Stimulated activated CD4-positive, alpha-beta T cell treated with anti-CD3 and anti-CD28 coated beads, TNF-alpha, amount 100 ng/mL, for 24 hours (primary cell): ENCODE data around the gene ADCY9.
"Not testable (repeated sequence)": the region's sequence is repeated elsewhere in the genome, so short reads cannot be mapped to it uniquely, and the experiment has no call there.

Source experiments
- DNase-seq, 3 experiments: peaks; one replicate each; pipeline ENCODE4 v3.0.0-alpha.2; 2020; ENCODE audit warnings: low read depth in 3 of 3

ADCY9 gene

GRCh38 chr16:4093495-4094126 is 22.6 kb downstream of the ADCY9 start:
- no peak for DNase-seq

DNA sequence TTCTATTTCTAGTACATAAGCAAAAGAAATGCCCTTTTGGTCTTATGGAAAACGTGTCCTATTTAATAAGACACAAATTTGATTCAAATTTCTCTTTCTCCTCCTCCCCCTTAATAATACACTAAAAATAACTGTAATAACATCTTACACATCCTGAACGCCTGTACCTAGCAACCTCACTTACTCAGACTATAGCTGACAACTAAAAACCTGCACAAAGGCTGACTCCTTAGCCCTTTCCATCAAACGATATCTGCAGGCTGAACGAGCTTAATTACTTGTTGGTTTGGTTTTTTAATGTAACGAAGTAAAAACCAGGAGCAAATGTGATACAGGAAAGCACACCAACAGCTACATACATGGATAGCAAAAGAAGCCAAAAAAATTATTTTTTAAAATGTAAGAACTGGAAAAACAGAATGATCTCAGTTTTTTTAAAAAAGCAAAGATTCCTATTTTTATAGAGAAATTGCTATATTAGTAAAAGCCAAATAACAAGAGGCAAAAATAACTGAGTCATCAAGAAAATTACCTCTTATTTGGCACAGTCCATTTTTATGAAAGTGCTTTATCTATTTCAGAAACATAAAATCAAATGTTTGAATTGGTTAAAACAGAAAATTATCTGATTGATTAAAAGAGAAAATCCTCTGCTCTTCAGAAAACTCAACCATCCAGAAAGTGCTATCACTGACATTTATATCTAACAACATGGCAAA is 23.5 kb downstream of the ADCY9 start:
- no peak for DNase-seq

DNA sequence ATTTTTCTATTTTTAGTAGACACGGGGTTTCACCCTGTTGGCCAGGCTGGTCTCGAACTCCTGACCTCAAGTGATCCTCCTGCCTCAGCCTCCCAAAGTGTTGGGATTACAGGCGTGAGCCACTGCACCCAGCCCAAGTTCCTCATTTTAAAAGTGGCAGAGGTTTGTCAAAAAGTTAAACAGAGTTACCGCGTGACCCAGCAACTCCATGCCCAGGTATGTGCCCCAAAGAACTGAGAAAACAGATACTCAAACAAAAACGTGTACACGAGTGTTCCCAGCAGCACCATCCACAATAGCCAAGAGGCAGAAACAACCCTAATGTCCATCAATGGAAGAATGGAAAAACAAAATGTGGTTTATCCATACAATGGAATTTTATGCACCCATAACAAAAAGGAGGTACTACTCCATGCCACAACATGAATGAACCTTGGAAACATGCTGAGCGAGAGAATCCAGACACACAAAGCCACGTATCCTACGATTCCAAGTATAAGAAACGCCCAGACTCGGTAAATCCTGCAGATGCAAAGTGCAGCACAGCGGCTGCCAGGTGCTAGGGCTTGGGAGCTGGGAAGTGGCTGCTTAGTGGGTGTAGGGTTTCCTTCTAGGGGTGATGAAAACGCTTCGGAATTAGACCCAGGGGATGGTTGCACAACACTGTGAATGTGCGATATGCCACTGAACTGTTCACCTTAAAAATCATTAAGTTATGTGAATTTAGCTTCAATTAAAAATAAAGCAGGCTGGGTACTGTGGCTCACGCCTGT is 24.8 kb downstream of the ADCY9 start:
- DNase-seq, result no peak

- DNase-seq, result no peak
Measured at GRCh38 chr16:4090351-4090851, 25.8 kb downstream of the ADCY9 start.

- no peak for DNase-seq
Measured at GRCh38 chr16:4089811-4090301, 26.4 kb downstream of the ADCY9 start.

DNA sequence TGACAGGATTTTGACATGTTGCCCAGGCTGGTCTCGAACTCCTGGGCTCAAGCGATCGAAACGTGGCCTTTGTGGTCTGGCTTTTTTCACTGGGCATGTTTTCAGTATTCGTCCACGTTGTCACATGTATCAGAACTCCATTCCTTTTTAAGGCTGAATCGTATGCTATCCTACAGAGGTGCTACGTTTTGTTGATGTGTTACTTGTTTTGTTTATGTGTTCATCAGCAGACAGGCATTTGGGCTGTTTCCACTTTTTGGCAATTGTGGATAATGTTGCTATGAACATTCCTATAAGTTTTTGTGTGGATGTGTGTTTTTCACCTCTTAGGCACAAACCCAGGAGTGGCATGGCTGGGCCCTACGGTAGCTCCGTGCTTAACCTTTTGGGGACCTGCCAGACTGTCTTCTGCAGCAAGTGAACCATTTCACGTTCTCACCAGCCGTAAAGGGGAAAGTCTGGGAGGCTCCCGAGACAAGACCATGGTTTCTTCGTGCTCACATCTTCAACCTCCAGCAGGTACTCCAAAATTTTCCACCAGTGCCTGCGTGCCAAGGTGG is 26.9 kb downstream of the ADCY9 start:
- DNase-seq, result no peak

- DNase-seq, result no peak
Measured at GRCh38 chr16:4087990-4088577, 28.2 kb downstream of the ADCY9 start.

GRCh38 chr16:4087099-4087885 is 28.9 kb downstream of the ADCY9 start:
- DNase-seq, result no peak

DNA sequence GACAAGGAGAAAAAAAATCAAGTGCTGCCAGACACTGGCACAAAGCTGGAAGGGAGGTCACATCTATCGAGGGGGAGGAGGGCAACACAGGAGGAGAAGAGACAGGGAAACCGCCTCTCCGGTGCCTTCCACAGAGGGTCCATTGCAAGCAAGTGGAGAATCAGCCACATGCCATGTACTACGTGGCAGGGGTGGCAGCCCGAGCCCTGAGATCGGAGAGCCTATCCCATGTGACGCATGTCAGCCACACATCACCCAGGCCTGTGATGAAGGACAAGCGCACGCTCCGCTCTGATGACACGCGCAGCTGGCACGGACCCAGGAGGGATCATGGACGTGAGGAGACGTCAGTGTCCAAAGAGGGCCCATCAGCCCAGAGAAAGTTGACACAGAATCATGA is 30.1 kb downstream of the ADCY9 start:
- no peak for DNase-seq

DNA sequence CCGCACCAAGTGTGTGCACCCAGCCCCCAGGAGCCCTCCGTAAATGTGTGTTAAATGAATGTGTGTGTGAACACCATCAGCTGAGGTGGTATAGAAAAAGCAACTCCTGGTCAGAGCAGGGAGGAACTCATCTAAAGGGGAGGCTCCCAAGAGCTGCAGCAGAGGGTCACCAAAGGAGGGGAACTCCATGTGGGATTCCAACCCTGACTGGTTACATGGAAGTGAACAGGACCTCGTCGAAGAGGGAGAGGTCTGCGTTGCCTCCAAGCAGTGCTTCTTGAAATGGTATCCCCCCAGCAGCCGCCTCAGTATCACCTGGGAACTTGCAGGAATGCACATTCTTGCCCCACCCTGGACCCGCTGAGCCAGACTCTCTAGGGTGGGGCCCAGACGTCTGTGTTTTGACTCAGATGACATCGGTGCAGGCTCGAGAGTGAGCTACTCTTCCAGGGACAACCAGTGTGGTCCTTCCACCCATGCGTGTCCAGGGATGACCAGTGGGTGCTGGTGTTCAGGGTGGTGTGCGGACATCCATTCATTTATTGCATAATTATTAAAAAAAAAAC is 30.8 kb downstream of the ADCY9 start:
- DNase-seq, result no peak

GRCh38 chr16:4083347-4083870 is 32.8 kb downstream of the ADCY9 start:
- DNase-seq, result no peak

DNA sequence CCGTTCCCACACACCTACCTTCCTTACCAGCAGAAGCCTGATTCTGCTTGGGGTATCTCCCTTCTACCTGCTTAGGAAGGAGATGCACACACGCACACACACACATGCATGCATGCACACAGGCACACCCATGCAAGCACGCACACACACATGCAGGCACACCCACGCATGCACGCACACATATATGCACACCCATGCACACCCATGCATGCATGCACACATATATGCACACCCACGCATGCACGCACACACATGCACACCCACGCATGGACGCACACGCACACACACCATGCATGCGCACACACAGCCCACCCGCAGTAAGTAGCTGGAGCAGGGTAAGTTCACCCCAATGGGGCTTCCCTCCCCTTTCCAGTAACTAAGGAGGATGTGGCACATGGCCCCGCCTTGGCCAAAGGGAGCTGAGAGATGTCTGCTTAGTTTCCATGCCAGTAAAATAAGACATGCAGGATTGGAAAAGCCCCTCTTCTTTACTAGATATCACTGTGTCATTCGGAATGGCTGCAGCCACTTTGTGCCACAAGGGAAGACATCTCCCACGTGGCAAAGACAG is 33.7 kb downstream of the ADCY9 start:
- no peak for DNase-seq

GRCh38 chr16:4081521-4082021 is 34.7 kb downstream of the ADCY9 start:
- DNase-seq, result peak in 2 of 3 experiments; percentile 6 to 30

GRCh38 chr16:4081047-4081446 is 35.2 kb downstream of the ADCY9 start:
- no peak for DNase-seq

DNA sequence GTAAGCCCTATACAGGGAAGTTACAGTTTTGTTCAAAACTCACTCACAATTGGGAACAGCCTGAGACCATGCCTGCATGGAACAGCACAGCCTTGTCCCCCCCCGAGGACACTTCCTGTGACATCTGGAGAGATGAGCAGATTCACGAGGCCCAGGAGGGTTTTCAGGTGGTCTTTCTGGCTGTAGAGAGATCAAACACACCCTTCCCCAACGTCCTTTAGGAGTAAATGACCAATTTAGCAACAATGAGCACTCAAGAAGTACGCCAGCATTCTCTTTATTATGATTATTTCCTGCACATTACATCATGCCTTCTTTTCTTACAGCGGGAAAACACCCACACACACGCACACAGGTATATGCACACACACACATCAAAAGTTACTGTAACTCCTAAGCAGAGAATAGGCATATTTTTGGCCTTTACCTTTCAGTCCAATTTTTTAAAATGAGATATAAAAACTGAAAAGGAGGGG is 39.0 kb downstream of the ADCY9 start:
- DNase-seq, result peak in 1 of 3 experiments; percentile 11

- no peak for DNase-seq
Measured at GRCh38 chr16:4075534-4075933, 40.7 kb downstream of the ADCY9 start.

DNA sequence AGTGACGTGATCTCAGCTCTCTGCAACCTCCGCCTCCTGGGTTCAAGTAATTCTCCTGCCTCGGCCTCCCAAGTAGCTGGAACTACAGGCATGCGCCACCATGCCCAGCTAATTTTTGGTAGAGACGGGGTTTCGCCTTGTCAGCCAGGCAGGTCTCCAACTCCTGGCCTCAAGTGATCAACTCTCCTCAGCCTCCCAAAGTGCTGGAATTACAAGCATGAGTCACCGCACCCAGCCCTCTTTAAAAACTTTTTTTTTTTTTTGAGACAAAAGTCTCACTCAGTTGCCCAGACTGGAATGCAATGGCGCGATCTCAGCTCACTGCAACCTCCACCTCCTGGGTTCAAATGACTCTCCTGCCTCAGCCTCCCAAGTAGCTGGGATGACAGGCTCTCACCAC is 43.1 kb downstream of the ADCY9 start:
- DNase-seq, result not testable (repeated sequence)

GRCh38 chr16:4071686-4072561 is 44.3 kb downstream of the ADCY9 start:
- no peak for DNase-seq

- DNase-seq, result no peak
Measured at GRCh38 chr16:4070936-4071335, 45.3 kb downstream of the ADCY9 start.
